Measurements from ENCODE around the gene TMEM50A.
"Not testable (repeated sequence)": the region's sequence is repeated elsewhere in the genome, so short reads cannot be mapped to it uniquely, and the experiment has no call there.

- not testable (repeated sequence) for TF ChIP-seq ZNF674 (CRISPR knock-in tag; IDR thresholded peaks at IDR 0.05; ENCODE audit: low read depth); SMC3 (IDR thresholded peaks at IDR 0.05; ENCODE audit: low read length); SUZ12 (IDR thresholded peaks at IDR 0.05; ENCODE audit: low read depth, low read length); ZNF24 (IDR thresholded peaks at IDR 0.05); ZNF34 (CRISPR knock-in tag; IDR thresholded peaks at IDR 0.05; ENCODE audit: borderline replicate concordance); MTA3 (CRISPR knock-in tag; IDR thresholded peaks at IDR 0.05)
- TF ChIP-seq, protein P1, sequence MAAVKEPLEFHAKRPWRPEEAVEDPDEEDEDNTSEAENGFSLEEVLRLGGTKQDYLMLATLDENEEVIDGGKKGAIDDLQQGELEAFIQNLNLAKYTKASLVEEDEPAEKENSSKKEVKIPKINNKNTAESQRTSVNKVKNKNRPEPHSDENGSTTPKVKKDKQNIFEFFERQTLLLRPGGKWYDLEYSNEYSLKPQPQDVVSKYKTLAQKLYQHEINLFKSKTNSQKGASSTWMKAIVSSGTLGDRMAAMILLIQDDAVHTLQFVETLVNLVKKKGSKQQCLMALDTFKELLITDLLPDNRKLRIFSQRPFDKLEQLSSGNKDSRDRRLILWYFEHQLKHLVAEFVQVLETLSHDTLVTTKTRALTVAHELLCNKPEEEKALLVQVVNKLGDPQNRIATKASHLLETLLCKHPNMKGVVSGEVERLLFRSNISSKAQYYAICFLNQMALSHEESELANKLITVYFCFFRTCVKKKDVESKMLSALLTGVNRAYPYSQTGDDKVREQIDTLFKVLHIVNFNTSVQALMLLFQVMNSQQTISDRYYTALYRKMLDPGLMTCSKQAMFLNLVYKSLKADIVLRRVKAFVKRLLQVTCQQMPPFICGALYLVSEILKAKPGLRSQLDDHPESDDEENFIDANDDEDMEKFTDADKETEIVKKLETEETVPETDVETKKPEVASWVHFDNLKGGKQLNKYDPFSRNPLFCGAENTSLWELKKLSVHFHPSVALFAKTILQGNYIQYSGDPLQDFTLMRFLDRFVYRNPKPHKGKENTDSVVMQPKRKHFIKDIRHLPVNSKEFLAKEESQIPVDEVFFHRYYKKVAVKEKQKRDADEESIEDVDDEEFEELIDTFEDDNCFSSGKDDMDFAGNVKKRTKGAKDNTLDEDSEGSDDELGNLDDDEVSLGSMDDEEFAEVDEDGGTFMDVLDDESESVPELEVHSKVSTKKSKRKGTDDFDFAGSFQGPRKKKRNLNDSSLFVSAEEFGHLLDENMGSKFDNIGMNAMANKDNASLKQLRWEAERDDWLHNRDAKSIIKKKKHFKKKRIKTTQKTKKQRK (IDR thresholded peaks at IDR 0.05; ENCODE audit: low read length), result not testable (repeated sequence)
- TF ChIP-seq, protein P2, sequence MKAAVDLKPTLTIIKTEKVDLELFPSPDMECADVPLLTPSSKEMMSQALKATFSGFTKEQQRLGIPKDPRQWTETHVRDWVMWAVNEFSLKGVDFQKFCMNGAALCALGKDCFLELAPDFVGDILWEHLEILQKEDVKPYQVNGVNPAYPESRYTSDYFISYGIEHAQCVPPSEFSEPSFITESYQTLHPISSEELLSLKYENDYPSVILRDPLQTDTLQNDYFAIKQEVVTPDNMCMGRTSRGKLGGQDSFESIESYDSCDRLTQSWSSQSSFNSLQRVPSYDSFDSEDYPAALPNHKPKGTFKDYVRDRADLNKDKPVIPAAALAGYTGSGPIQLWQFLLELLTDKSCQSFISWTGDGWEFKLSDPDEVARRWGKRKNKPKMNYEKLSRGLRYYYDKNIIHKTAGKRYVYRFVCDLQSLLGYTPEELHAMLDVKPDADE (CRISPR knock-in tag; IDR thresholded peaks at IDR 0.05), result not testable (repeated sequence)
Observed at GRCh38 chr1:25388691-25389090, 50.6 kb downstream of the TMEM50A start.
